Testis (tissue), 3 donors: ENCODE results near the gene PDCD10. TPM values are rescaled to one million over a fixed set of nuclear protein-coding genes. Genes with fewer than 3 reads are reported as not detected.

Source experiments
- DNase-seq: peaks from one replicate; pipeline ENCODE4 v3.0.0-alpha.2; 2019
- H3K27ac ChIP-seq, 2 donors: fragments of 200-600 bp; sonication (generic); one replicate each; pipeline ENCODE4 v1.5.1; 2019
- H3K27me3 ChIP-seq: fragments of 200-600 bp; sonication (generic); one replicate; pipeline ENCODE4 v1.5.1; 2019
- H3K36me3 ChIP-seq: fragments of 200-600 bp; sonication (generic); one replicate; pipeline ENCODE4 v1.5.1; 2017; ENCODE audit warnings: low read depth; ENCODE audit errors: missing control alignments
- H3K4me1 ChIP-seq: fragments of 200-600 bp; sonication (generic); one replicate; pipeline ENCODE4 v1.5.1; 2019
- H3K4me3 ChIP-seq, 2 donors: fragments of 200-600 bp; sonication (generic); one replicate each; pipeline ENCODE4 v1.5.1; 2017 to 2019
- H3K9me3 ChIP-seq: fragments of 200-600 bp; sonication (generic); one replicate; pipeline ENCODE4 v1.5.1; 2017
- POLR2A ChIP-seq: fragments of 450-650 bp; IDR thresholded peaks from one replicate; pipeline ENCODE4 v1.6.1; 2017; ENCODE audit warnings: antibody characterized with exemption, mild to moderate bottlenecking, moderate library complexity
- WGBS, 2 donors: methylation state at CpG; one replicate each; pipeline ENCODE4 v1.1.5; 2018; 5-methylcytosine and 5-hydroxymethylcytosine counted together
- intact Hi-C: fragments of 100-400 bp; cut with DNase I; formaldehyde crosslinking; loops from one replicate; pipeline ENCODE4 v1.15.1; 2023; ENCODE audit warnings: low total_unique reads
- polyA plus RNA-seq: library from polyadenylated mRNA; stranded (reverse); fragments of 350-450 nt; fragmentation: Illumina TruSeq; extraction: RNeasy Lipid Tissue Mini Kit (QIAGEN cat#74804); gene quantifications from one replicate; pipeline ENCODE4 v1.2.3, GENCODE V29; 2014; ENCODE audit warnings: low read depth, low replicate concordance; ENCODE audit not compliant: insufficient read depth
- total RNA-seq, 2 donors: library from RNA; depleted of rRNA; stranded (reverse); fragments of >200 nt; gene quantifications; one replicate each; pipeline ENCODE4 v1.2.3, GENCODE V29; 2016
- TF ChIP-seq, protein P1 (sequence below), 3 experiments: fragments of 450-650 bp in 2 of 3; fragments of 200-600 bp in 1 of 3; sonication (generic) in 1 of 3; IDR thresholded peaks; one replicate each; pipeline ENCODE4 v1.5.1; 2016 to 2019; ENCODE audit warnings: antibody characterized with exemption in 3 of 3, mild to moderate bottlenecking in 2 of 3, moderate library complexity in 1 of 3

The PDCD10 gene
- total and polyA plus RNA-seq, 3 donors from 2014 or later, result 59.4 to 64.7 (median 62.8) TPM

DNA sequence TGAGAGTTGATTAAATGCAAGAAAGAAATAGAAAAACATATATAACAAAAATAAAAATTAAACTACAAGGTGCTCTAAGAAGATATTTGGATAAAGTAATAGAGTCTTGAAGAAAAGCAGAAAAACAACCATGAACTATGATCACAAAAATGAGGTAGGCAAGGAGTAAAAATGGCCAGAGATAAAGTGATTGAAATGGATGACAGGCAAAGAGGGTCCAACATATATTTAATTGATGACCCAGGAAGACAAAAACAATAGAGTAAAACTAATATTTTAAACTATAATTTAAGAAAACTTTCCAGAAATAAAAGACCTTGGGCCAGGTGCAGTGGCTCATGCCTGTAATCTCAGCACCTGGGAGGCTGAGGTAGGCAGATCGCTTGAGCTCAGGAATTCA, 58.8 kb downstream of the PDCD10 start:
- Histone ChIP-seq H3K9me3 (no peaks in the 10 kb centered on the region), H3K27ac (no peak overlapping the region), H3K27me3 (no peaks in the 10 kb centered on the region), H3K36me3 (peaks cover 5% of the 10 kb centered on the region), H3K4me1 (no peaks in the 10 kb centered on the region), H3K4me3 (no peak overlapping the region)
- DNase-seq, result no peak
- WGBS, 2 donors, result 83 to 100% methylated on average over 1 of the region's 1 CpG
- intact Hi-C loops, result no loop called here
- no peak for TF ChIP-seq POLR2A

DNA sequence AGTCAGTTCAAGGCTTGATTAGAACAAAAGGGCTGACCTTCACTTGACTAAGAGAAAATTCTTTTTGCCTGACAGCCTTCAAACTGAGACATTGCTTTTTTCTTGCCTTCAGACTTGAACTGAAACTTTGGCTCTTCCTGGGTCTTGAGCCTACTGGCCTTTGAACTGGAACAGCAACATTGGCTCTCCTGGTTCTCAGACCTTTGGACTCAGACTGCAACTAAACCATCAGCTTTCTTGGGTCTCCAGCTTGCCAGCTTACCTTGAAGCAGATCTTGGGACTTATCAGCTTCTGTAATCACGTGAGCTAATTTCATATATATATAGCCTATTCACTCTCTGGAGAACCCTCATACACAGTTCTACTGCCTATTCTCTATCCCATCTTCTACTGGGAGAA, 61.5 kb downstream of the PDCD10 start:
- no peaks in the 10 kb centered on the region for H3K27me3 ChIP-seq
- H3K27ac ChIP-seq, result no peak overlapping the region
- H3K4me1 ChIP-seq, result no peaks in the 10 kb centered on the region
- intact Hi-C loops, result no loop called here
- no peaks in the 10 kb centered on the region for H3K9me3 ChIP-seq
- peaks cover 5% of the 10 kb centered on the region for H3K36me3 ChIP-seq
- 92 to 100% methylated on average over 1 of the region's 1 CpG for WGBS, 2 donors
- no peak for TF ChIP-seq POLR2A
- TF ChIP-seq, protein P1, sequence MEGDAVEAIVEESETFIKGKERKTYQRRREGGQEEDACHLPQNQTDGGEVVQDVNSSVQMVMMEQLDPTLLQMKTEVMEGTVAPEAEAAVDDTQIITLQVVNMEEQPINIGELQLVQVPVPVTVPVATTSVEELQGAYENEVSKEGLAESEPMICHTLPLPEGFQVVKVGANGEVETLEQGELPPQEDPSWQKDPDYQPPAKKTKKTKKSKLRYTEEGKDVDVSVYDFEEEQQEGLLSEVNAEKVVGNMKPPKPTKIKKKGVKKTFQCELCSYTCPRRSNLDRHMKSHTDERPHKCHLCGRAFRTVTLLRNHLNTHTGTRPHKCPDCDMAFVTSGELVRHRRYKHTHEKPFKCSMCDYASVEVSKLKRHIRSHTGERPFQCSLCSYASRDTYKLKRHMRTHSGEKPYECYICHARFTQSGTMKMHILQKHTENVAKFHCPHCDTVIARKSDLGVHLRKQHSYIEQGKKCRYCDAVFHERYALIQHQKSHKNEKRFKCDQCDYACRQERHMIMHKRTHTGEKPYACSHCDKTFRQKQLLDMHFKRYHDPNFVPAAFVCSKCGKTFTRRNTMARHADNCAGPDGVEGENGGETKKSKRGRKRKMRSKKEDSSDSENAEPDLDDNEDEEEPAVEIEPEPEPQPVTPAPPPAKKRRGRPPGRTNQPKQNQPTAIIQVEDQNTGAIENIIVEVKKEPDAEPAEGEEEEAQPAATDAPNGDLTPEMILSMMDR (IDR thresholded peaks at IDR 0.05), result no peak
- no peak for DNase-seq
- H3K4me3 ChIP-seq, result no peak overlapping the region

DNA sequence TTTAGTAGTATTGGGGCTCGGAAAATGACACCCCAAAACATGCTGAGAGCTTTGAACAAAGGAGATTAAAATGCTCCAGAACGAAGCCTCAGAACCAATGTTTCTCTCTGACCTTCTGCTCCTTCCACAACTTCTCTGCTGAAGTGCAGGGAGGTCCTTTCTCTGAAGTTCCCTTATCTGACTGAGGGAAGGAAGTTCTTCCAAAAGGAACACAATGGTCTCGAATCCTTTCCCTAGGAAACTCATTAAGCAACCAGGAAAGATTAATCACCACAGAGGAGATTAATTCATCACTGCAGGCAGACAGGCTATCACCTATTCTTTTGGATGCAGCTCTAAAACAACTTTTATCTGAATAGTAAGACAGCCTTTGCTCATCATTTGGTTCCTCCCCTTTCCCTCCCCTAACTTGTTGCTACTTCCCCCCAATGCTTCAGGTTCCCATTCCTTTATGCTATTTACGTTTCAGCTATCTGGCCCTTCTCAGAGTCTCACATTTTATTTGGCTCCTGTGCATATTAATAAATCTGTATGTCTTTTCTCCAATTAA, 62.7 kb downstream of the PDCD10 start:
- no peak for TF ChIP-seq POLR2A
- TF ChIP-seq, protein P1 (IDR thresholded peaks at IDR 0.05), result no peak
- H3K36me3 ChIP-seq, result peaks cover 5% of the 10 kb centered on the region
- 52 to 55% methylated on average over 4 of the region's 4 CpGs for WGBS, 2 donors

DNA sequence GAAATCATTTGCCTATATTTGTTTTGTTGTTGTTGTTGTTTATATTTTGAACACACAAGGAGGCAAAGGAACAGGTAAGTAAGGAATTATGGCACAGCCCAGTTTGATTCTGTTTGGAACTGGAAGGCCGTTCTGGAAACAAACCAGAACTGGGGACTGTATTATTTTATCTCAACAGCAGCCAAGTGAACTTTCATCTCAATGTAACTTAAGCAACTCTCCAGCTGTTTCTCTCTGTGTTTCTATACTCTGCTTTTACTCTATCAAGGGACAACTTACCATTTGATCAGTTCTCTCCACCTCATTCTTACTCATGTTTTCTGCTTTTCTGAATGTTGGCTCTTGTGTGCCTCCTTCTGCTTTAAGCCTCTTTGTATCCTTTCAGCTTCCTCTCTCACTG, 65.0 kb downstream of the PDCD10 start:
- intact Hi-C loops, result no loop called here
- Histone ChIP-seq H3K27me3 (no peaks in the 10 kb centered on the region), H3K9me3 (no peaks in the 10 kb centered on the region), H3K4me1 (no peaks in the 10 kb centered on the region), H3K36me3 (no peaks in the 10 kb centered on the region), H3K27ac (no peak overlapping the region), H3K4me3 (no peak overlapping the region)
- TF ChIP-seq POLR2A, result no peak
- TF ChIP-seq, protein P1 (IDR thresholded peaks at IDR 0.05), result no peak
- DNase-seq, result no peak
- WGBS, 2 donors, result 68 to 74% methylated on average over 1 of the region's 1 CpG

More for the DNA sequence above, 62.7 kb downstream of the PDCD10 start:
- no peaks in the 10 kb centered on the region for H3K9me3 ChIP-seq
- no peak overlapping the region for H3K27ac ChIP-seq
- H3K4me3 ChIP-seq, result no peak overlapping the region
- intact Hi-C loops, result no loop called here
- DNase-seq, result no peak
- no peaks in the 10 kb centered on the region for H3K4me1 ChIP-seq
- H3K27me3 ChIP-seq, result no peaks in the 10 kb centered on the region

DNA sequence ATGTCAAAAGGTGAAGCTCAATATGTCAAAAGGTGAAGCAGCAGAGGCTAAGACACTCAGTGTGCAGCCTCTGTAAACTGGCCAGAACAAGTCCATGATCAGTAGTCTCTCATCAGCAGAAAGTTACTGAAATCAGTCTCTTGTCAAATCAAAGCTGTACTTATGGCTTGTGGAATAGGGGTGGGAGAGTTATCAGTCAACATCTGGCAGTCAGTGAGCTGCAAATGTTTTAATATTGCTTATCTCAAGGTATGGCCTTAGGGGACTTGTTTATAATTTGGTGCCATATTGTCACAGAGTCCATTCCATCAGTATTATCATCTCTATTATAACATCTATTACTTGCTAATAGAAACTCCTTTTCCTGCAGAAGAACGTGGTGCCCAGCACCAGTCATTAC, 66.0 kb downstream of the PDCD10 start:
- no peaks in the 10 kb centered on the region for H3K4me1 ChIP-seq
- H3K27me3 ChIP-seq, result no peaks in the 10 kb centered on the region
- no peak overlapping the region for H3K27ac ChIP-seq
- H3K4me3 ChIP-seq, result no peak overlapping the region
- H3K36me3 ChIP-seq, result no peaks in the 10 kb centered on the region
- DNase-seq, result no peak
- TF ChIP-seq, protein P1 (IDR thresholded peaks at IDR 0.05), result no peak
- TF ChIP-seq POLR2A, result no peak
- 69 to 72% methylated on average over 1 of the region's 1 CpG for WGBS, 2 donors
- intact Hi-C loops, result no loop called here
- H3K9me3 ChIP-seq, result no peaks in the 10 kb centered on the region
